Karpas-422 (cell line): ENCODE data around the gene NDUFB10. TPM values are rescaled to one million over a fixed set of nuclear protein-coding genes. Genes with fewer than 3 reads are reported as not detected.

Experiments used
- DNase-seq: peaks from one replicate; pipeline ENCODE4 v3.0.0-alpha.2; 2015
- H2AFZ ChIP-seq: fragments of 200-600 bp; sonication (generic); 2 replicates; pipeline ENCODE4 v1.6.1; 2014; ENCODE audit warnings: antibody characterized with exemption, low read length, mixed read lengths
- H3K27ac ChIP-seq: fragments of 200-600 bp; sonication (generic); 2 replicates; pipeline ENCODE4 v1.5.1; 2014; ENCODE audit warnings: mild to moderate bottlenecking, low read length, moderate library complexity
- H3K27me3 ChIP-seq: fragments of 200-600 bp; sonication (generic); 2 replicates; pipeline ENCODE4 v1.6.1; 2014; ENCODE audit warnings: low read length, mixed read lengths
- H3K36me3 ChIP-seq: fragments of 200-600 bp; sonication (generic); 2 replicates; pipeline ENCODE4 v1.6.1; 2014; ENCODE audit warnings: low read length, mixed read lengths; ENCODE audit not compliant: insufficient read depth
- H3K4me1 ChIP-seq: fragments of 200-600 bp; sonication (generic); 2 replicates; pipeline ENCODE4 v1.6.1; 2014; ENCODE audit warnings: mild to moderate bottlenecking, low read length, mixed read lengths
- H3K4me2 ChIP-seq: fragments of 200-600 bp; sonication (generic); 2 replicates; pipeline ENCODE4 v1.6.1; 2014; ENCODE audit warnings: low read length, low read depth, mild to moderate bottlenecking; ENCODE audit not compliant: poor library complexity, severe bottlenecking
- H3K4me3 ChIP-seq: fragments of 200-600 bp; sonication (generic); 2 replicates; pipeline ENCODE4 v1.5.1; 2014; ENCODE audit warnings: mild to moderate bottlenecking, antibody characterized with exemption, low read length, mixed read lengths
- H3K79me2 ChIP-seq: fragments of 200-600 bp; sonication (generic); 2 replicates; pipeline ENCODE4 v1.6.1; 2014; ENCODE audit warnings: mild to moderate bottlenecking, low read length, mixed read lengths
- H3K9ac ChIP-seq: fragments of 200-600 bp; sonication (generic); 2 replicates; pipeline ENCODE4 v1.6.0; 2014; ENCODE audit warnings: low read length
- H3K9me2 ChIP-seq: fragments of 200-600 bp; sonication (generic), shearing (Covaris generic); replicated peaks from 2 replicates; pipeline ENCODE4 v1.6.0; 2014; ENCODE audit warnings: mild to moderate bottlenecking, low read length, moderate library complexity; ENCODE audit not compliant: insufficient read depth
- H3K9me3 ChIP-seq: fragments of 300-700, 200-600 bp; sonication (generic); 2 replicates; pipeline ENCODE4 v1.6.1; 2014; ENCODE audit warnings: low read length, mixed read lengths
- H4K20me1 ChIP-seq: fragments of 200-600 bp; sonication (generic); 2 replicates; pipeline ENCODE4 v1.6.1; 2014; ENCODE audit warnings: mild to moderate bottlenecking, antibody characterized with exemption, low read length, low read depth; ENCODE audit not compliant: insufficient read depth
- total RNA-seq: library from RNA; depleted of rRNA; stranded (reverse); fragments of >200 nt; shearing (Covaris generic); gene quantifications from 2 replicates; pipeline ENCODE4 v1.2.3, GENCODE V29; 2014; ENCODE audit warnings: low replicate concordance

NDUFB10 gene
- total RNA-seq, 1 experiment from 2014 or later = 288 TPM

DNA sequence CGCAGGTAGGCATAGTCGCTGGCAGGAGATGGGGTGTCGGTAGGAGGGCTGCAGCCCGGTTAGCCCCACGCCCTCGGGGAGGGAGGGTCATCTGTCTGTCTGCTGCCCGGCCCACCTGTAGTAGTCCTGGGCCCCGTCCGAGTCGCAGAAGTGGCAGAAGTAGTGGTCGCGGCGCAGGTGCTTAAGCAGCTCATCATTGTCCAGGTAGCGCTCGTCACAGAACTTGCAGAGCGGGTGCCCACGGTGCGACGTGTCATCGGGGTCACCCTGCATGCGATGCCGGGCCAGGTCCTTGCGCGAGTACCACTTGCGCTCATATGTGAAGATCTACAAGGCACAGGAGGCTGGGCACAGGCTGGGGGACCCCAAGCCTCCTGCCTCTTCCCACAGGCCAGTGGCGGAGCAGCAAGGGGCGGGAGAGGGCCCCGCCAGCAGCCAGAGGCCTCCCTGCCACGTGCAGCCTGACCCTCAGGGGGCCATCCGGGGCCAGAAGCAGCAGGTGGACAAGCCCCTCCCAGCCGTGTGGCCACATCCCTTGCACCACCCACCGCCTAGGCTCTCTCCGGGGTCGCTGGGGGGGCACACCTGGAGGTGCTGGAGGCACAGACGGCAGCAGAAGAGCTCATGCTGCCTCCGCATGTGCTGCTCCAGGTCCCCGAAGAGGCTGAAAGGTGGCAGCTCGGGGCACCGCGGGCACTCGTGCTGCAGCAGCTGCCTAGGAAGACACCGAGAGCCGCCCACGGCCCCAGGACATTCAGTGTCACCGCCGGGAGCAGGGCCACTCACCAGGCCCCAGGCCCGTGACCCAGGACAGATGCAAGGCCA is 43.3 kb downstream of the NDUFB10 start:
- Histone ChIP-seq H3K27ac (no peak overlapping the region), H3K4me2 (no peak overlapping the region), H4K20me1 (peaks cover 56% of the 10 kb centered on the region), H3K79me2 (peaks cover 44% of the 10 kb centered on the region), H2AFZ (no peak overlapping the region), H3K27me3 (no peaks in the 10 kb centered on the region), H3K9me3 (no peaks in the 10 kb centered on the region), H3K9me2 (no peaks in the 10 kb centered on the region), H3K36me3 (peaks cover 14% of the 10 kb centered on the region), H3K4me3 (no peak overlapping the region), H3K4me1 (peaks cover 35% of the 10 kb centered on the region), H3K9ac (no peak overlapping the region)
- no peak for DNase-seq

DNA sequence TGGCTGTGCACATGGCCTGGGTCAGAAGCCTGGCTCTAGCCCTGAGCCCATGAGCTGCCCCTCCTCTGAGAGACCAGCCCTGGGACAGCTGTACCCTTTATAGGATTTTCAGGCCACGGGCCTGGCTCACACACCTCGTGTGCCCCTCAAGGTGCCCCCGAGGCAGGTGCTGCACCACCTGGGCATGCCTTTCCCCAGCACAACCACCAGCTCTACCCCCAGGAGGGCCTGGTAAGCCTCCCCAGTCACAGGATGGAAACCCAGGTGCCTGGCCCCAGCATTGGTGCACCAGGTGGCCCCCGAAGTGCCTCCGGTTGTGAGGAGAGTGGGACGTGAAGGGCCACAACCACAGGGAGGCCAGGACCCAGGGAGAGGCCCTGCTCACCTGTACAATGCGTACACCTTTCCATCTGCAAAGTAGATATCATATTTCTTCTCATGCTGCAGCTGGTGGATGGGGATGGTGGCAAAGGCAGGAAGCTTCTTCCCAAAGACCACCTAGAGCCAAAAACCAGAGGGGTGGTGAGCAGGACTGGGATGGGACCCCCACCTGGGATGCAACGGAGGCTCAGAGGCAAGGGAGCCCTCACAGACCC is 44.0 kb downstream of the NDUFB10 start:
- H3K4me3 ChIP-seq = no peak overlapping the region
- no peaks in the 10 kb centered on the region for H3K27me3 ChIP-seq
- no peaks in the 10 kb centered on the region for H3K9me3 ChIP-seq
- peaks cover 14% of the 10 kb centered on the region for H3K36me3 ChIP-seq
- H3K9ac ChIP-seq = no peak overlapping the region
- H3K79me2 ChIP-seq = peaks cover 51% of the 10 kb centered on the region
- no peak overlapping the region for H2AFZ ChIP-seq
- peaks cover 42% of the 10 kb centered on the region for H3K4me1 ChIP-seq
- no peak for DNase-seq
- H3K27ac ChIP-seq = no peak overlapping the region
- no peaks in the 10 kb centered on the region for H3K9me2 ChIP-seq
- no peak overlapping the region for H3K4me2 ChIP-seq
- H4K20me1 ChIP-seq = peaks cover 63% of the 10 kb centered on the region

DNA sequence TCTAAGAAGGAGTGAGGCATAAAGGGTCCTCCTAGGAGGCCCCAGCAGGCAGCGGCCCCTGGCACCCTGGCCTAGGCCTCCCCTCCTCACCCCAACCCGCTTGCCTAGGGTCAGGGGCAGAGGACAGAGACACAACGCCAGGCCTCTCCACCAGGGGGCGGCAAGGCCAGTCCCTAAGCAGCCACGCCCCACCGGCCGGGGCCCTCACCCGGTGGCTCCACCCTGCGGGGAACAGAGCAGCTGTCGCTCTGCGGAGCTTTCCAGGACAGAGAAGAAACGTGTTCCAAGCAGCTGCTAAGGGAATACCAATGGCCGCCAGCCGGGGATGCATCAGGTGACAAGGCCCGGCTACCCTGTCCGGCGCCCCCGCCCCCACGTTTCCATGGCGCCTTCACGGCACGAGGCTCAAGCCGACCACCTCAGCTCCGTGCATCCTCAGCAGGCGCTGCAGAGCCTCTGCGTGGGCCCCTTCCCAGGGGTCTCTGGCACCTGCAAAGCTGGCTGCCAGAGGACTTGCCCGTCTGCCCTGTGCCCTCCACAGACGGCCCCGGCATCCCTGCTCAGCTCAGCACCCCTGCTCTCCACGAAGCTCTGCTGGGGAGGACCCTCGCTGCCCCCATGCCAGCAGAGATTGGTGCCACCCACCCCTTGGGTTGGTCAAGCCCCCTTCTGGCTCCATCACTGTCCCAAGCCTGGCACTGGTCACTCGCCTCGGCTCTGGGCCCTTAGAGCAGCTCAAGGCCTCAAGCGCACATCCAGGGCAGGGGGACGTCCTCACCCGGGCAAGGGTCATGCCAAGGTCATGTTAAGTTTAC is 44.7 kb downstream of the NDUFB10 start:
- H3K79me2 ChIP-seq = peaks cover 58% of the 10 kb centered on the region

DNA sequence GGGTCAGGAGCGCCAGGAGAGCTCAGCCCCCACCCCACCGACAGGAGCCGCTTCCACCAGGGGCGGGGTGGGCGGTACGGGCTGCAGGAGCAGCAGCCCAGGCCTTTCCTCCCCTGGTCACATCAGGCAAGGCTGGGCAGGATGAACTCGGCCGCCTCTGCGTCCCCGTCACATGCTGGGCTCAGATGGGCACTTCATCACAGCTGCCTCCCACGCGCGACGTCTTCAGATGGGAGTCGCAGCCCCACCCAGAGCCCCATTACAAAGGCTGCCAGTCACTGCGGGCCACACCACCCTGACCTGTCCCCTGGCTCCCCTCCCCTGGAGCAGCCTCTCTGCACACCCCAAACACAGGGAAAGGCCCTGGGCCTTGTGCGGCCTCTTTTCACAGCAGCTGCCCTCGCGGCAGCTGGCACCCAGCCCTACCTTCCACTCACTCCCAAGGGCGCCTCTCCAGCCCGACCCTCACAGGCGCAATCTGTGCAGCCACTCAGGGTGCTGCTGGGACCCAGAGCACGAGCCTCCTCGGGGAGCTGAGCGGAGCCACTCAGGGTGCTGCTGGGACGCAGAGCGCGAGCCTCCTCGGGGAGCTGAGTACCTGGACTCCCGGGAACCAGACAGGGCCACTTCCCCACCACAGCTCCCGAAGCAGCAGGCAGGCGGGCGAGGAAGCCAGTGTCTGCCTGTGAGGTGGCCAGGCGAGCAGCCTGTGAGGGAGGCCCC is 45.6 kb downstream of the NDUFB10 start:
- Histone ChIP-seq H3K9me2 (no peaks in the 10 kb centered on the region), H3K36me3 (peaks cover 14% of the 10 kb centered on the region), H3K4me3 (no peak overlapping the region), H4K20me1 (peaks cover 73% of the 10 kb centered on the region), H3K79me2 (peaks cover 64% of the 10 kb centered on the region), H2AFZ (no peak overlapping the region), H3K4me1 (peaks cover 46% of the 10 kb centered on the region), H3K9ac (0 out of 2 replicates have a peak overlapping the region, but pooled peaks have one; percentile 98), H3K4me2 (peak overlapping the region; percentile 28), H3K27me3 (no peaks in the 10 kb centered on the region), H3K9me3 (no peaks in the 10 kb centered on the region), H3K27ac (no peak overlapping the region)
- DNase-seq = no peak

More for the DNA sequence above, 44.7 kb downstream of the NDUFB10 start:
- Histone ChIP-seq H3K9me2 (no peaks in the 10 kb centered on the region), H3K4me2 (peak overlapping the region; percentile 28), H4K20me1 (peaks cover 70% of the 10 kb centered on the region), H3K4me1 (peaks cover 46% of the 10 kb centered on the region), H3K9me3 (no peaks in the 10 kb centered on the region), H3K36me3 (peaks cover 14% of the 10 kb centered on the region), H3K9ac (no peak overlapping the region), H3K27me3 (no peaks in the 10 kb centered on the region), H2AFZ (no peak overlapping the region), H3K27ac (no peak overlapping the region), H3K4me3 (no peak overlapping the region)
- peak; percentile 96 for DNase-seq

DNA sequence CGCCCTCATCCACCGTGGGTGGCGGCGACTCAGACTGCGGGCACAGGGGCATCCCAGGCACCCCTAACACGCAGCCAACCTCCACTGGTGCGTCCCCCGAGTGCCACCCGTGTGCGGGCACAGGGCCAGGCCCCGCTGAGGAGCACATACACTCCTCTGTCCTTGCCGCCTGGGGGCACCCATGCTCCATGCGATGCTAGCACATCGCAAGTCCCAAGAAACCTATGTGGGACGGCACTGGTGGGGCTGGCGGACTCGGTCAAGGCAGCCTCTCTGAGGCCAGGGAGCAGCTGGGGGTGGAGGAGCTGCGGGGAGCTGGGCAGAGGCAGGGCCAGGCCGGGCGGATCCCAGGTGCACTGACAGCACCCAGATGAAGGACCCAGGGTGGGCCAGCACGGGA is 46.3 kb downstream of the NDUFB10 start:
- H4K20me1 ChIP-seq = peaks cover 73% of the 10 kb centered on the region
- peaks cover 52% of the 10 kb centered on the region for H3K4me1 ChIP-seq
- H3K79me2 ChIP-seq = peaks cover 71% of the 10 kb centered on the region

DNA sequence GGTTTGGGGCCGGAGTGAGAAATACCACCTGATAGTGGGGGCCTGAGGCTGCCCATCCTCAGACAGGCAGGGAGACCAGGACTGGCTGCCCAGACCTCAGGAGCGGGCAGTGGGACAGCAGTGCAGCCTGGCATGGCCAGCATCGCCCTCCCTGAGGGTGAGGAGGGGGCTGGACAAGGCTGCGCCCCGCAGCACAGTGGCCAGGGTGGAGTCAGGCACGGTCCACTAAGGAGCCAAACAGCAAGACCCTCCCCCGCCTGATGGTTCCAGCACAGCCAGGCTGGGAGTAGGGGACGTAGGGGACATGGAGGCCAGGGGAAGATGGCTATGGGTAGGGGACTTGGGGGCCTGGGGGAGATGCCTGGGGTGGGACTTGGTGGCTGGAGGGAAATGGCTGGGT is 47.0 kb downstream of the NDUFB10 start:
- peaks cover 14% of the 10 kb centered on the region for H3K36me3 ChIP-seq
- H4K20me1 ChIP-seq = peaks cover 73% of the 10 kb centered on the region
- H3K79me2 ChIP-seq = peaks cover 73% of the 10 kb centered on the region
- H3K27me3 ChIP-seq = no peaks in the 10 kb centered on the region
- H2AFZ ChIP-seq = no peak overlapping the region
- peaks cover 55% of the 10 kb centered on the region for H3K4me1 ChIP-seq
- H3K9ac ChIP-seq = peak overlapping the region; percentile 98
- no peaks in the 10 kb centered on the region for H3K9me3 ChIP-seq
- peak overlapping the region; percentile 9; the same call in 1 of the 2 replicates for H3K4me3 ChIP-seq
- DNase-seq = no peak
- no peak overlapping the region for H3K27ac ChIP-seq
- no peaks in the 10 kb centered on the region for H3K9me2 ChIP-seq
- peak overlapping the region; percentile 93 for H3K4me2 ChIP-seq

More for the DNA sequence above, 46.3 kb downstream of the NDUFB10 start:
- peak; percentile 81 for DNase-seq
- H3K9me2 ChIP-seq = no peaks in the 10 kb centered on the region
- H3K9ac ChIP-seq = peak overlapping the region; percentile 98
- no peak overlapping the region for H3K4me3 ChIP-seq
- H3K4me2 ChIP-seq = peak overlapping the region; percentile 93
- H3K27me3 ChIP-seq = no peaks in the 10 kb centered on the region
- no peak overlapping the region for H2AFZ ChIP-seq
- H3K27ac ChIP-seq = no peak overlapping the region
- H3K36me3 ChIP-seq = peaks cover 14% of the 10 kb centered on the region
- H3K9me3 ChIP-seq = no peaks in the 10 kb centered on the region

DNA sequence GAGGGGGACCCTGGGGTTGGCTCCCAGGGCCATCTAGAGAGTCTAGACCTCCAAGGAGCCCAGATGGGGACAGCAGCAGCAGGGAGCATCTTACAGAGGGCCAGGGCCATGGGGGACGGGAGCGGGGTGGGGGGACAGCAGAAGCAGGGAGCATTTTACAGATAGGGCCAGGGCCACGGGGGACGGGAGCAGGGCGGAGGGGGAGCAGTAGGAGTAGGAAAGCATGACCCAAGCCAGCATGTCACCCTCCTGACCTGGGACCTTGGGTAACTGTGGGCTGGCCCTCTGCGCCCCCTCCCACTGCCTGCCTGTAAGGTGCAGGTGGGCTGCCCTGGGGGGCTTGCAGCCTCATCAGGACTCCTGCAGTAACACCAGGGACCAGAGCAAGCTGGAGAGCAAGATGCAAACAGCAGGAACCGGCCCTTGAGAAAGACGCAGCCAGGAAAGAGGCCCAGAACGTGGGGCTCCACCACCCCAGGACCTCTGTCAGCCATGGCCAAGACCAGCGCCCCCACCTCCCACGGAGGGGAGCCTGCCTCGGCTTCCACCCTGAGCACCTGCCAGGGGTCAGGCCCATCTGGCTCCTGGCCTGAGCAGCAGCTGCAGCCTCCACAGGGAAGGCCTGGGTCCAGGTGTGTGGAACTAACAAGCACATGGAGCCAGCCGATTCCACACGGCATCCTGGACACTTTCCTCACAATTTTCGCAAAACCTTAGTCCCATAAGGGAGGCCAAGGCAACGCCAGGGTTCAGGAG is 47.9 kb downstream of the NDUFB10 start:
- no peaks in the 10 kb centered on the region for H3K9me2 ChIP-seq
- no peaks in the 10 kb centered on the region for H3K9me3 ChIP-seq
- peak overlapping the region; percentile 98 for H3K9ac ChIP-seq
- peaks cover 68% of the 10 kb centered on the region for H4K20me1 ChIP-seq
- peaks cover 9% of the 10 kb centered on the region for H3K36me3 ChIP-seq
- no peak for DNase-seq
- peak overlapping the region; percentile 93 for H3K4me2 ChIP-seq
- no peak overlapping the region for H3K27ac ChIP-seq
- peak overlapping the region; percentile 100; the same call in 1 of the 2 replicates for H3K4me3 ChIP-seq
- H3K27me3 ChIP-seq = no peaks in the 10 kb centered on the region
- H3K4me1 ChIP-seq = peaks cover 55% of the 10 kb centered on the region
- H3K79me2 ChIP-seq = peaks cover 73% of the 10 kb centered on the region
- H2AFZ ChIP-seq = no peak overlapping the region
